Measurements from ENCODE around the gene ABHD12. TPM values are rescaled to one million over a fixed set of nuclear protein-coding genes. Genes with fewer than 3 reads are reported as not detected.
"Not testable (repeated sequence)": the region's sequence is repeated elsewhere in the genome, so short reads cannot be mapped to it uniquely, and the experiment has no call there.

ABHD12 gene
- total RNA-seq, 1 donor from 2014 or later = 22.6 TPM

DNA sequence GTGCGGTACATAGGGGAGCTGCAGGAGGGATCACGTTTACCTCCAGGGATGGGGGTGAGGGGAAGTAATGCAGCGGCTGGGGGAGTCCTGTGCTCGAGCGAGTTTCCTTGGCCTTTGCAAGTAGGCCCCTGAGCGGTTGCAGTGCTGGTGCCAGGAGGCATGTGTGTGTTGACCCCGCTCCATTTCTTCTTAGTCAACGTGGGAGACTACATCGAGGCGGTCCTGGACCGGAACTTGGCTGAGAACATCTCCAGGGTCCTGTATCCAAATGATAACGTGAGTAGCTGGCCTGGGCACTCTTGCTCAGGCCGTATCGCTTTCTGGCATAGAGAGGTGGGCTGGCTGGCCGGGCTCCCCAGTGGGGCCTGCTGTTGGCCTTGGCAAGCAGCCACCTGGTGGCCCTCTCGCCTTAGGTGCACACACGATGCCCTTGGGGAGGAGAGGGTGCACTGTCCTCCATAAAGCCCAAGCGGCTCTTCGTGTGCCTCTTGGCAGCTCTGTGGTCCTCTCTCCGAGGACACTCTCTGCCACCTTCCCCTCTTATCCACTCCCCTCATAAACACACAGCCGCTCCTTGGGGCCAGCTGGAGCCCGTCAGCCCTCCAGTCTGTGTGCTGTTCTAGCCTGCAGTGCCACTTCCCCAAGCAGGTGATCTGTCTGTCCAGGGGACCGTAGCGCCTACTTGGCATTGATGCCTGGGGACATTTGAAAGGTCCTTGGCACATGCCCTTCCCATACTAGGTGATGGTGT lies 113.4 kb downstream of the ABHD12 start:
- no peak for DNase-seq

DNA sequence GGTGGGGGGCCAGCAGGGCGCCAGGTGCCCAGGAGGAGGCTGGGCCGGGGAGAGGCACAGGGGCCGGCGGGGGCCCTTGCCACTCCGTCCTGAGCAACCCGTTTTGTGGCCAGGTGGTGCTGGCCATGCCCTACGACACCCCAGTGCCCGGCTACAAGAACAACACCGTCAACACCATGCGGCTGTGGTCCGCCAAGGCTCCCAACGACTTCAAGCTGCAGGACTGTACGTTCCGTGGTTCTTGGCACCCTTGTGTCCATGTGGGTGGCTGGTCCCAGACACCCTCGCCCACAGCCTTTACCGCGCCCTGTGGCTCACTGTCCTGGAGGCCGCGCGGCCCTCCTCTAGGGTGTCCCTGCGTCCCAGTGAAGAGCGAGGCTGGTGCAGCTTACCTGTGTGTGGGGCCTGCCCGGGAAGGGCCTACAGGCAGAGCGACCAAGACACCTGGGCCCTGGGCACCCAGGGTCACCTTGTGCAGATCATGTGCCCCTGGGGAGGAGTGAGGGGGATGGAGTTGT lies 114.0 kb downstream of the ABHD12 start:
- DNase-seq = no peak

DNA sequence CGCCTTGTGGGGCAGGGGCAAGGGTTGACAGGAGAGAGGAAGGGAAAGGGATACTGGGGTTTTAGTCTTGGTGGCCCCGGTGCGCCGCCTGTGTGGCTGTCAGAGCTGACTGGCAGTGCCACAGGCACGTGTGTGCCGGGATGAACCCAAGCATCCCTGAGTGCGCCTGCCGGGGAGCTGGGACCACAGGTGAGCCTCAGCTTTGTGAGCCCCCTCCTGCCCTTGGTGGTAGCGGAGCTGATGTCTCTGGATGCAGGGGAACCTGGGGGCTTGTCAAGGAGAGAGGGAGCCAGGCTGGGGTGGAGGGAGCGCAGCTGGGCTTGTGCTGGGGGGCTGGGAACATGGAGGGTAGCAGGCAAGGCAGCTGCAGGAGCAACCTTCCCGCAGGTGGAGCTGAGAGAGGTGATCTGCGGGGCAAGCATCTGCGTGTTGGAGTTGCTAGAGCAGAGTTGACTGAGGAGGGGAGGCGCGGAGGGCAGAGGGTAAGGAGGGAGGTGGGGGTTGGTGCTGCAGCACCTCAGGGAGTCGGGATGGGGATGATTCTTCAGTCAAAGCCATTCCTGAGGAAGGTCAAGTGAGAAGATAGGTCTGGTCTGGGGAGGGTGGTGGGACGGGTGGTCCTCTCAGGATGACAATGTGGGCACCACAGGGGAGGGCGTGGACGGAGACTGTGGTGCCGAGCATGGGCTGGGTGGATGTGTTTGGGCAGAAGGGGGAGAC lies 114.7 kb downstream of the ABHD12 start:
- no peak for DNase-seq

DNA sequence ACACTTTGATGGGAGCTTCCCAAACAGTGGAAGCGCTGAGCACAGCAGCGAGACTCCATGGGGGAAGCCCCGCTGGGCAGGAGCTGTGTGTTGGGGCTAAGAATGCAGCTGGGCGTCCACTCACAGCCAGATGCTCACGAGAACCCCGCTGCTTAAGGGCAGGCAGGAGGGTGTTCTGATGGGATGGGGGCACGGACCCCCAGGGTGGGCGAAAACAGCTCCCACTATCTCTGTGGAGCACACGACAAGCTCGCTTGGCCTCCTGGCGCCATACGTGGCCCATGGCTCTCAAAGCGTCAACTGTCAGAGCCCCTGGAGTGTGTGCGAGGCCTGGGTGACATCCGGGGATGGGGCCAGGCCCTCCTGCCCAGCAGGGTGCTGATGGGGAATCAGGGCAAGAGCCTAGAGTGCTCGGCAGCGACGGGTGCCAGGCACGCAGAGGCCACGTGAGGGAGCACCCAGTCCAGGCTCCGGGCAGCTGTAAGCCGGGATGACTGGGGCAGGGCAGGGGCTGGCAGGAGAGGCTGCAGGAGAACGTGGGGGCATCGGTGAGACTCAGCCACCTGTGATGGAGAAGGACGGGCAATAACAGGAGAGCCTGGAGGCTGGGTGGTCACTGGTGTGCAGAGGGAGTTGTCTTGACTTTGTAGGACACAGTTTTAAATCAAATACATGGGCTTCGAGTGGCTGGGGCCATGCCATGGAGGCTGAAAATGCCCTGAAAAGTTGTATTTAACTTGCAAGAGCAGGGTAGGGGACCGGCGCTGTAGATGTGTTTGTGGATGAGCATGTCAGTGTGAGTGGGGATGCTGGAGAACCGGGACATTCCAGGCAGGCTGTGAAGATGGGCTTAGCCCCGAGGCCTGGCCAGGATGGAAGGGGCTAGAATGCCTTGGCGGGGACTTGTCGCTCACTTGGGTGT lies 115.5 kb downstream of the ABHD12 start:
- no peak for DNase-seq

DNA sequence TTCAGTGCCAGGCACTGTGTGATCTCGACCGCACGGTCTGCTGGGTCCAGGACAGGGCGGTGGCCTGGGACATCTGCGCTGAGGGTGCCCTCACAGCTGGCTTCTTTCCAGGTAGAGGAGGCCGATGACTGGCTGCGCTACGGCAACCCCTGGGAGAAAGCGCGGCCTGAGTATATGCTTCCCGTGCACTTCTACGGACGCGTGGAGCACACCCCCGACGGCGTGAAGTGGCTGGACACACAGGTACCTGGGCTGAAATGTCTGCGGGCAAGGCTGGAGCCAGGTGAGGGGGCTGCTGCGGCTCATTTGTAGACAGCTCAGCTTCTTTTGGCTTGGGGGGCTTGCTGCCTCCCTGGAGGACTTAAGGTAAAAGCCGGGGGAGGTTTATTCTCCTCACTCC lies 116.2 kb downstream of the ABHD12 start:
- no peak for DNase-seq

DNA sequence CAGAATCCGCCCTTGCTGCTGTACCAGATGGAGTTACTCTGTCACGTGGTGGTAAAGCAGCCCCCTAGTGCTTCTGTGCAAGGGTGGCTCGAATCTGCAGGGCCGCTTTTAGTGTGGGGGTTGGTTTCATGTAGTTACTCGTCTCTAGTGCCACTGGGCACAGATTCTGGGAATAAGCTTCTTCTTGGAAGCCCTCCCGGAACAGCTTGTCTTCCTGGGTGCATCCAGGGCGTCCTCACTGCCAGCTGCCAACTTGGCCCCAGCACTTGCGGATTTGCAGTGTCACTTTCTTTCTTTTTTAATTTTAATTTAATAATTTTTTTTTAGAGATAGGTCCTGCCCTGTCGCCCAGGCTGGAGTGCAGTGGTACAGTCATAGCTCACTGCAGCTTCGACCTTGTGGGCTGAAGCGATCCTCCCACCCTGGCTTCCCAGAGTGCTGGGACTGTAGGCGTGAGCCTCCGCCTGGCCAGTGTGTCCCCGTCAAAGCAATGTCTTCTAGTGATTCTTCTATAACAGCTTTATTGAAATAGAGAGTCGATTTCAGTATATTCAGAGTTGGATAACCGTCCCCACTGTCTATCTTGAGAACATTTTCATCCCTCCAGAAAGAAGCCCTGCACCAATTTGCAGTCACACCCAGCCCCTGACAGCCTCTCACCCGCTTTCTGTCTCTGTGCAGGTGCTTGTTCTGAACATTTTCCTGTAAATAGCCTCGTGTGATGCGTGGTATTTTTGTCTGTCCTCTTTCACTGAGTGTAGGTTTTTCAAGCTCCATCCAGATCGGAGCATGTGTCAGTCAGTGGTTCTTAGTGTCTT lies 116.9 kb downstream of the ABHD12 start:
- DNase-seq = no peak

DNA sequence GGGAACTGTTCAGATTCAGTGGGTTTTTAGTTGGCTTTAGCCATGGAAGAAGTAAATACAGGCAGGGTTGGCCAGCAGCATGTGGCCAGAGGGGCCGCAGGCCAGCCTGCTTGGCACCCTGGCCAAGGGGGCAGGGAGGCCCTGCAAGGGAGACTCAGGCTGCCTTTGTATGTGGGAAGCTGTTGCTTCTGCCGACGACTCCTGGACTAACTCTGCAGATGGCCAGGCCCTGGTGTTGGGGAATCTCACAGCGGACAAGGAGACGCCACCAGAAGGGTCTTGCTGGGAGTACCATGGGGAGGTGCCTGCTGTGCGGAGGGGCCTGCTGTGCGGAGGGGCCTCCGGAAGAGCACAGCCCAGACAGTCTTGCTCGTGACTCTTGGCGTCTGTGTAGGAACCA lies 117.6 kb downstream of the ABHD12 start:
- no peak for DNase-seq

DNA sequence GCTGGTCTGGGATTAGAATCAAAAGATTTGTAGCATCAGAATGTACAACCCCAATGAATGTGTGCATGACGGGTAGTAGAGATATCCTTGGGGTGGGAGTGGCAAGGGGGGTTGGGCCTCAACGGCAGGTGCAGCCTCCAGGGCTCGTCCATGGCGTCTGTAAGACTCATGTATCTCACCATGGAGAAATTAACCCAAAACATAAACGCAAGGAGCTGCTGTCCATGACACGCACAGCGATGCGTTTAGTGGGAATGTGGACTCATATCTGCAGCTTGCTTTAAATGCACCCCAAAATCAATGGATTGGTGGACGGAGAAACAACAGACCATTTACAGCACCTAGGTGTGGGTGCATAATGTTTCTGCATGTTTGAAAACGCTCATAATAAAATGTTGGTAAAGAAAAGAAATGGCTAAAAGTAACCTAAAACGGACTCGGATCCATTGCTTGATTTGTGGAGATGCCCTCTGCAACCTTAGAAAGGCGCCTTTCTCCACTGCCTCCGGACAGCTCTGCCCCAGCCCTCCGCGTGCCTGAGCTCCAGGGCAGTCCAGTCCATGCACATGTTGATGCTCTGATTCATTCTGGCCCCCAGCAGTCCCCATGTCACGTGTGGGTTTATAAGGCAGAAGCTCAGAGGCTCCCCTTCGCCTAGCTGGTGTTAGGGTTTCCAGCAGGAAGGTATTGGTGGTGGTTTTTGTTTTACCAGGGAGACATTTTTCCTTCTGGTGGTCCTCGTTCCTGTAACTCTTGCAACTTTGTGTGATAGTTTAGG lies 118.2 kb downstream of the ABHD12 start:
- DNase-seq = no peak

DNA sequence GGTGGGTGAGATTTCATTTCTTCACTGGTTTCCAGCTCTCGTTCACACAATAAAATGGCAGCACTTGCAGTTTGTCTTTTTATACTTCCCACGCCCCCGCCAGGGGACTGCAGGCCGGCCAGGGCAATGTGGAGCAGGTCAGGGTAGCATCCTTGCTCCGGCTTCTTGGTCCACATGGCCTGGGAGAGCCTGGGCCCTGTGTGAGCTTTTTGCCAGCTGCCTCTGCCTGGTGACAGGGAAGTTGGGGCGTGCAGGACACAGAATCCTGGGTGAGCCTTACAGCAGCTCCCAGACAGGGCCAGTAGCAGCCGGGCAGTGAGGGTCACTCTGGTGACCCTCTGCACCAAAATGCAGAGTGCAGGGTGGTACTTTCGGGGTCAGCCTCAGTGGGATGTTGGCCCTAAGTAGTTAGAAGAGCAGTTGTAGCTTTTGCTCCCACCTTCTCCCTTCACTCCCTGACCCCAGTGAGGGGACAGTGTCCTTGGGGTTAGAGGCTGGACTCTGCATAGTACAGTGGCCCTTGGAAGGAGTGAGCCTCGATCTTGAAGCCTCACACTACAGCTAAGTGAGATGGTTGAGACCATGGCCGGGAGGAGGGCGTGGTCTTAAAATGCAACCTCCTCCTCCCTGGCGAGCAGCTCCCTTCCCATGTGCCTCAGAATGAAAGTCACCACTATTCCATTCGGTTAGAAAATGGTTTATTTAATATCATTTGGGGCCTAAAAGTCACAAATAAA lies 119.0 kb downstream of the ABHD12 start:
- no peak for DNase-seq

DNA sequence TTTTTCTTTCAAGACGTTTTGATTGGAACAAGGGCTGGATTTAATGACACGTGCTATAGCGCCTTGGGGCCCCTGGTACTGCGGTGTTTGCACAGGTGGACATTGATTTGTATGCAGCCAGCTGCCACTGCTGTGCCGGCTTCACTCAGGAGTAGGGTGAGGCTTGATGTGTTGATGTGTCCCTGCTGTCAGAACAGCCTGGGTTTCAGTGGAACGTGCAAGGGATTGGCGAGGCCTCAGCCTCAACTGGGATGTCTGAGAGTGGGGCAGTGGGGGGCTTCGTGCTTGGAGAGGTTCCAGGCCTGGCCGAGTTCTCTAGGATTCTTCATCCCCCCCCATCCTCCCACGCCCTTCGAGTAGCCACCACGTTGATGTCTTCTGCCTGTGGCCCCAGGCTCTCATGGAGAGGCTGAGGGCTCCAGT lies 119.8 kb downstream of the ABHD12 start:
- DNase-seq = no peak

DNA sequence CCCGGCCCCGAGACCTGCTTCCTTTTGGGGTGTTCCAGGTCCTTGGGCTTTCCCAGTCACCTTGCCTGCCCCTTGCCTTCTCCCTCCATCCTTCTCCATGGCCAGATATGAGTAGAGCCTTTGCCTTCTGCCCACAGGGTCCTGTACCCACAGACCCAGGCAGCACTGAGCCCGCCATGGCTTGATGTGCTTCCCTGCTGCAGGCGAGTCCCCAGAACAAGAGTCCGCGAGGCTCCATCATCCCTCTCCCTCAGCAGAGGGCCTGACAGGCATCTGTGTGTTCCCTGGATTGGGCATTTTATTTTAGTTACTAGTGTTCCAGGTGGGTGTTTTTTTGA lies 120.8 kb downstream of the ABHD12 start:
- no peak for DNase-seq

DNA sequence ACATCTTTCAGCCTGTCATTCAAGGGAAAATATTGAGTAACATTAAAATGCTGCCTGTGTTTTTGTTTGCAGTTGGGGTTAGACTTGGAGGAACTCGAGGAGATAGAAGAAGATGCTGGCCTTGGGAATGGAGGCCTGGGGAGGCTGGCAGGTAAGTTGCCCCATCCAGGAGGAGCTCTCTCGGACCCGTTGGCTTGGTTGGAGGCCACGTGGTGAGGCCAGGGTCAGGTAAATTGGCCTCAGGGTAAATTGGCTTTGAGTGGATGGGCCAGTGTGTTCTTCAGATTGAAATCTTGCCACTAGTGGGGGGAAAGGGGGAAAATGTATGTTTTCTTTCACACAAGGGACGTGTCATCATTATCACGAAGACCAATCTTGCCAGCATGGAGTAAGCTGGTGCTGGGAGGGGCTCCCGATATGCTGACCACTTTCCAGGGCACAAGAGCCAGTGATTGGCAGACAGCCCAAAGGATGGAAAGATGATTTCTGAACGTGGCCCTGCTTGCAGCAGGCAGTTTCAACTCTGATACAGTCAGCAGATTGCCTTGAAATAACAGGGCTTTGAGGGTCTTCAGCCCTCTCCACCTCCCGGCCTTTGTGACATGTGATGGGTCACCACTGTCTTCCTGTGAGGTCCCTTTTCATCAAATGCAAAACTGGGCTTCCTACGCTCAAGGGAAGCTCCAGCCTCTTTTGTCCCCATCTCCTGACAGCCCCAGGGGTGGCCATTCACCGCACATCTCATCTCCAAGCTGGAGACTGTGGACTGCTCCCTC lies 121.4 kb downstream of the ABHD12 start:
- no peak for DNase-seq

DNA sequence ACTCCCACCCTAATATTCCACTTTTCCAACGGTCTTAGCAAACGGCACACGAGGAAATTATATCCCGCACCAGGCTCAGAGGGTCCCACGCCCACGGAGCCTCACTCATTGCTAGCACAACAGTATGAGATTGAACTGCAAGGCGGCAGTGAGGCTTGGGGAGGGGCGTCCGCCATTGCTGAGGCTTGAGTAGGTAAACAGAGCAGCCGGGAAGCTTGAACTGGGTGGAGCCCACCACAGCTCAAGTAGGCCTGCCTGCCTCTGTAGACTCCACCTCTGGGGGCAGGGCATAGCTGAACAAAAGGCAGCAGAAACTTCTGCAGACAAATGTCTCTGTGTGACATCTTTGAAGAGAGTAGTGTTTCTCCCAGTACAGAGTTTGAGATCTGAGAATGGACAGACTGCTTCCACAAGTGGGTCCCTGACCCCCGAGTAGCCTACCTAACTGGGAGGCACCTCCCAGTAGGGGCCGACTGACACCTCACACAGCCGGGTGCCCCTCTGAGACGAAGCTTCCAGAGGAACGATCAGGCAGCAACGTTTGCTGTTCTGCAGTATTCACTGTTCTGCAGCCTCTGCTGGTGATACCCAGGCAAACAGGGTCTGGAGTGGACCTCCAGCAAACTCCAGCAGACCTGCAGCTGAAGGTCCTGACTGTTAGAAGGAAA lies 129.7 kb downstream of the ABHD12 start:
- not testable (repeated sequence) for DNase-seq

DNA sequence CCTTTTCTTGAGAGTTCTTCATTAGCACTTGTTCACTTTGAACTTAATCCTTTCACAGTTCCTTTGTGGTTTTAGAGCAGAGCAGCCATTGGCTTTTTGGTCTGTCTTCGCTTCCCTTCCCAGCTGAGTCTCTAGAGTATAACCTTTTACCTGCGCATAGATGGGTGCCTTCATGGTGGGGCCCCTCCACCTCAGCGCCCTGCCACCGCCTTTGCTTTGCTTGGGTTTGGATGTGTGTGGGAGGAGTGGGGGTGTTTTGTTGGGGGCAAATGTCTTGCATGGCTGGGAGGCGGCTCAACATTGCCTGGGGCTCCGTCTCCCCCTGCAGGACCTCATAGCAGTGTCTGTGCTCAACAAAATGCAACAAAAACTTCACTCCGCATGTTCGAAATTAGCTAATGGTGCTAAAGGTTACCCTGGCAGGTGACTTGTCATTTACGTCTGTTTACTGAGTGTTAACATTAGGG lies 130.8 kb downstream of the ABHD12 start:
- DNase-seq = no peak

DNA sequence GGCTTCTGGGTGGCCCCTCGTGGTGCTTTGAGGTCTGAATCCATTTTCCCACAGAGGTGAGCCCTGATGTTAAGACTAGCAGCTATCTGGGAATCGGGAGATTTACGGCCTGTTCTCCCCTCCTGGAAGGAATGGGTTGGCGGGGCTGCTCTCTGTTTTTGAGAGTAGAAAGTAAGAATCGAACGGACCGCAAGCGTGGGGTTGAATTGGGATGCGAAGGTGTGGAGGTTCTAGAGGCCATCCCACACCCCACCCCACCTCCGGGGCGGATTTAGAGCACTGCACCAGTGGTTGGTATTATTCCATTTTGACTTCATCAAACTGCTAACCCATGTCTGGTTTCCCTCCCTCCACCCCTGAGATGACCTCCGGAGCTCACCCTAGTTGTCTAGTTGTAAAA lies 131.3 kb downstream of the ABHD12 start:
- no peak for DNase-seq

DNA sequence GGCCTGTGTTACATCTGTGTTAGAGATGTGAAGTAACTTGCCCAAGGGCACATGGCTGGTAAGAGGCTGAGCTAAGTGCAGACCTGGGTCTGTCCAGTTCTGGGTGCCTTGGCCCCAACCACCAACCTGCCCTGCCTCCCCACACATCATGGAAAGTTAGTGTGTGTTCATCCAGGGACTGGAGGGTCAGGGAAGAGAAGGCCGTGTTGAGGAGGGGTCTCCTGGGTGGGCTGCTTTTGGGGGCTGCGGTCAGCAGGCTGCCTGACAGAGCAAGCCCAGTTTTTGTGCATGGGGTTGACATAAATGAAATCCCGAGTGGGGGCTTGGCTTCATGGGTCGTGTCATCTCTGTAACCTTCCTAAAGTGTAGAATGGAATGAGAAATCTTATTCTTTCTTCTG lies 131.8 kb downstream of the ABHD12 start:
- no peak for DNase-seq

DNA sequence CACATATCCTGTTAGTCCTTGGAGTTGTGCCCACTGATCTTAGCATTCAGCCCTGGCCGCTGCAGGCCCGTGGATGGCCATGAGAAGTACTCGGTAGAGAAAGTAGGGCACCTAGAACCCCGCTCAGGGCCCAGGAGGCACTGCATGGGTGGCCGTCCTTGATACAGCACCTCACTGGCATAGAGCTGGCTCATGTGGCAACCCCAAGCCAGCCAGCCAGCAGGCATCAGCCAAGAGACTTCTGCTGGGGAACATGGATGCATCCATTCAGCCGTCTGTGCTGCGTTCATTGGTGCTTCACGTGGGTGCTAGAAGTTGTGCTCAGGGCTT lies 132.2 kb downstream of the ABHD12 start:
- no peak for DNase-seq

DNA sequence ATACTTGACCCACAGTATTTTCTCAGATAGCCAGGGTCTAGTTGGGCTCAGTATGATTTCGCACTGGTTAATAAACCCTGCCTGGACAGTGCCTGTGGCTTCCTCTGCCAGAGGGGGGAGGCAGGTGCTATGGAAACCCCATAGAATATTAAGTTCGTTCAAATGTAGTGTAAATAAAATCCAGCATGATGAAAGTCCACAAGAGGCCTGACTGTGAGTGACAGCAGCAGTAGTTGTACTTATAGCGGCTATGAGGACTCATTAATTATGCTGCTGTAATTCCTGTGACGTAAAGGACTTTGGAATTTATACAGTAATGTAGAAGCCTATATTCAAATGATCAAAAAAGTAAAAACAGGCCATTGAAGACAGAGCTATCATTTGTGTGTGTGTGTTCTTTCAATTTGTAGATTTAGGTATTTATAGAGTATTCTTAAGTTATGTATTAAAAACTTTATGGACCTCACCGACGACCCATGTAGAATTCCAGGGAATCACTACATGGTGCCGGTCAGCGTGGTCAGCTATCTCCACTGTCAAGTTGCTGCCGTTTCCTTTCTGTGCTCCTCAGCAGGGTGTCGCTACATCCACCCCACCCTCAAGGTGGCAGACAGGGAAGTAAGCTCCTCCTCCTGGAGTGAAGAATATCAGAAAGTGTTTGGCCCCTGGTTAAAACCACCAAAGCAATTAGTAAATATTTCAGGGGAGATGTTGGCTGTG lies 132.7 kb downstream of the ABHD12 start:
- DNase-seq = no peak

Data from skin of body (tissue), 2 donors.